ENCODE measurements around the gene CFAP299. TPM values are rescaled to one million over a fixed set of nuclear protein-coding genes. Genes with fewer than 3 reads are reported as not detected.

Gene CFAP299
- total and polyA plus RNA-seq, 2 of the 8 experiments (the other 6 are each of a cell fraction or from before 2014, with no cell fraction given), result not detected

- 94% methylated on average over 1 of the region's 1 CpG; no CpG with 5 or more reads in 1 of the 2 experiments for WGBS, 2 experiments (ENCODE audit: extremely low coverage in 1 of 2, insufficient coverage in 1 of 2, insufficient read length in 1 of 2, insufficient replicate concordance in 2 of 2, low coverage in 1 of 2, low lambda C conversion rate in 2 of 2, missing lambda C conversion rate in 1 of 2)
- H3K36me3 ChIP-seq (ENCODE audit: control insufficient read depth in 2 of 4, insufficient read depth in 4 of 4, low read length in 3 of 4), result no peaks in the 10 kb centered on the region
- FAIRE-seq (no peak), DNase-seq (ENCODE audit: low read depth in 1 of 2, low spot score in 2 of 2) (no peak)
- H3K4me3 ChIP-seq (ENCODE audit: extremely low read depth in 1 of 4, insufficient read depth in 2 of 4, low read depth in 3 of 4, low read length in 4 of 4), result no peak overlapping the region
- no peaks in the 10 kb centered on the region for H3K79me1 ChIP-seq (ENCODE audit: low read depth, low read length)
- no peak overlapping the region for H3K4ac ChIP-seq (replicated peaks; ENCODE audit: insufficient read length, low read depth, low read length)
- no peak overlapping the region for H4K5ac ChIP-seq (ENCODE audit: insufficient read length, low read depth, low read length)
- no peak overlapping the region for H3K4me2 ChIP-seq (ENCODE audit: insufficient read depth in 1 of 2, low read depth in 2 of 2, low read length in 2 of 2)
- POLR2A ChIA-PET (ENCODE audit: partially characterized antibody), result no interaction called here
- H3K23me2 ChIP-seq (ENCODE audit: low read depth, low read length), result no peaks in the 10 kb centered on the region
- H3K23ac ChIP-seq (ENCODE audit: insufficient read length), result no peak overlapping the region
- no peaks in the 10 kb centered on the region for H3K9me3 ChIP-seq (ENCODE audit: insufficient read depth in 2 of 2, low read depth in 1 of 2, low read length in 1 of 2)
- TF ChIP-seq NRF1 (IDR thresholded peaks at IDR 0.05; ENCODE audit: low read depth, low read length) (no peak), SP2 (IDR thresholded peaks at IDR 0.05; ENCODE audit: low read length) (no peak), SIX5 (IDR thresholded peaks at IDR 0.05; ENCODE audit: low read depth, low read length) (no peak), MAFK (IDR thresholded peaks at IDR 0.05; ENCODE audit: low read depth, low read length) (no peak), HDAC6 (IDR thresholded peaks at IDR 0.05; ENCODE audit: low read depth, low read length) (no peak), SAP30 (IDR thresholded peaks at IDR 0.05; ENCODE audit: insufficient read depth, insufficient replicate concordance, low read length) (no peak), RXRA (IDR thresholded peaks at IDR 0.05; ENCODE audit: insufficient read depth, low read depth, low read length) (no peak), RBBP5 (IDR thresholded peaks at IDR 0.05; ENCODE audit: borderline replicate concordance, low read depth, low read length) (no peak), ATF2 (IDR thresholded peaks at IDR 0.05; ENCODE audit: low read length) (no peak), CBX5 (IDR thresholded peaks at IDR 0.05; ENCODE audit: low read depth, low read length) (no peak)
- no peak overlapping the region for H3K14ac ChIP-seq (ENCODE audit: insufficient read length)
- CTCF ChIA-PET (ENCODE audit: partially characterized antibody), result no interaction called here
- H4K8ac ChIP-seq (ENCODE audit: extremely low read depth, insufficient read depth, low read length), result no peak overlapping the region
- no peak overlapping the region for H3K27ac ChIP-seq (ENCODE audit: low read depth, low read length)
- no peaks in the 10 kb centered on the region for H3K79me2 ChIP-seq (ENCODE audit: control insufficient read depth in 1 of 2, insufficient read depth in 2 of 2, low read length in 2 of 2)
- no peak overlapping the region for H2AFZ ChIP-seq (ENCODE audit: low read length)
- no peak overlapping the region for H2BK20ac ChIP-seq (ENCODE audit: low read length)
- H3K18ac ChIP-seq (ENCODE audit: extremely low read depth, low read length), result no peak overlapping the region
- no peak overlapping the region for H2BK15ac ChIP-seq (ENCODE audit: low read length)
- peaks cover 0 to 8% (median 1%) of the 10 kb centered on the region in 4 experiments; a peak in 2 of 7 replicates for H3K4me1 ChIP-seq (replicated peaks in 1 of 4; ENCODE audit: control insufficient read depth in 3 of 4, insufficient read depth in 4 of 4, low read length in 3 of 4)
- H4K20me1 ChIP-seq (replicated peaks in 1 of 2; ENCODE audit: control insufficient read depth in 1 of 2, insufficient read depth in 2 of 2, low read length in 2 of 2), result no peaks in the 10 kb centered on the region
- no peaks in the 10 kb centered on the region for H3K27me3 ChIP-seq (replicated peaks in 1 of 4; ENCODE audit: control insufficient read depth in 3 of 4, extremely low read depth in 1 of 4, insufficient read depth in 3 of 4, low read length in 3 of 4)
- no peak overlapping the region for H2BK5ac ChIP-seq (ENCODE audit: low read depth, low read length)
- no peak overlapping the region for H2BK120ac ChIP-seq (replicated peaks; ENCODE audit: low read depth, low read length)
- H2AK5ac ChIP-seq (ENCODE audit: low read depth, low read length), result no peak overlapping the region
- H3K9ac ChIP-seq (replicated peaks in 1 of 4; ENCODE audit: extremely low read depth in 1 of 4, low read depth in 3 of 4, low read length in 3 of 4), result no peak overlapping the region
- no peak overlapping the region for H2BK12ac ChIP-seq (ENCODE audit: low read depth, low read length)
- H4K91ac ChIP-seq (replicated peaks; ENCODE audit: insufficient read length, low read length), result no peak overlapping the region
- H3K56ac ChIP-seq (replicated peaks; ENCODE audit: insufficient read length, low read depth, low read length), result no peak overlapping the region
Observed at GRCh38 chr4:80420638-80421037, 85.1 kb downstream of the CFAP299 start.
